Measurements from ENCODE around the gene HPS5. TPM values are rescaled to one million over a fixed set of nuclear protein-coding genes. Genes with fewer than 3 reads are reported as not detected.

HPS5 gene
- total RNA-seq, 1 donor from 2014 or later = 35.2 TPM

- TF ChIP-seq CTCF (IDR thresholded peaks at IDR 0.05) = no peak
- no peaks in the 10 kb centered on the region for H3K27me3 Mint-ChIP-seq (ENCODE audit: low read depth)
- DNase-seq (ENCODE audit: low spot score) = no peak
- no peak overlapping the region for H3K4me3 Mint-ChIP-seq (ENCODE audit: unreplicated experiment)
- H3K36me3 Mint-ChIP-seq (ENCODE audit: low read depth) = peaks cover 53% of the 10 kb centered on the region
- peaks cover 3% of the 10 kb centered on the region for H3K4me1 Mint-ChIP-seq (ENCODE audit: low read depth)
- no peaks in the 10 kb centered on the region for H3K9me3 Mint-ChIP-seq (ENCODE audit: low read depth)
- no peak overlapping the region for H3K27ac Mint-ChIP-seq (ENCODE audit: unreplicated experiment)
Measured at GRCh38 chr11:18294862-18295261, 27.1 kb downstream of the HPS5 start.

GRCh38 chr11:18288911-18289310 is 33.0 kb downstream of the HPS5 start:
- Mint-ChIP-seq H3K36me3 (ENCODE audit: low read depth) (peaks cover 47% of the 10 kb centered on the region), H3K27ac (ENCODE audit: unreplicated experiment) (no peak overlapping the region)

GRCh38 chr11:18285841-18286240 is 36.1 kb downstream of the HPS5 start:
- no peak overlapping the region for H3K27ac Mint-ChIP-seq (ENCODE audit: unreplicated experiment)

More at GRCh38 chr11:18288911-18289310, 33.0 kb downstream of the HPS5 start:
- Mint-ChIP-seq H3K9me3 (ENCODE audit: low read depth) (no peaks in the 10 kb centered on the region), H3K4me1 (ENCODE audit: low read depth) (no peaks in the 10 kb centered on the region), H3K27me3 (ENCODE audit: low read depth) (no peaks in the 10 kb centered on the region), H3K4me3 (ENCODE audit: unreplicated experiment) (no peak overlapping the region)
- DNase-seq (ENCODE audit: low spot score) = no peak
- TF ChIP-seq CTCF (IDR thresholded peaks at IDR 0.05) = no peak

GRCh38 chr11:18282626-18283025 is 39.3 kb downstream of the HPS5 start:
- no peak for TF ChIP-seq CTCF (IDR thresholded peaks at IDR 0.05)
- no peaks in the 10 kb centered on the region for H3K9me3 Mint-ChIP-seq (ENCODE audit: low read depth)
- no peaks in the 10 kb centered on the region for H3K27me3 Mint-ChIP-seq (ENCODE audit: low read depth)
- H3K27ac Mint-ChIP-seq (ENCODE audit: unreplicated experiment) = no peak overlapping the region
- no peak for DNase-seq (ENCODE audit: low spot score)
- H3K4me3 Mint-ChIP-seq (ENCODE audit: unreplicated experiment) = no peak overlapping the region
- no peaks in the 10 kb centered on the region for H3K4me1 Mint-ChIP-seq (ENCODE audit: low read depth)
- peaks cover 47% of the 10 kb centered on the region for H3K36me3 Mint-ChIP-seq (ENCODE audit: low read depth)

More at GRCh38 chr11:18285841-18286240, 36.1 kb downstream of the HPS5 start:
- no peak overlapping the region for H3K4me3 Mint-ChIP-seq (ENCODE audit: unreplicated experiment)
- TF ChIP-seq CTCF (IDR thresholded peaks at IDR 0.05) = no peak
- H3K36me3 Mint-ChIP-seq (ENCODE audit: low read depth) = peaks cover 48% of the 10 kb centered on the region
- H3K4me1 Mint-ChIP-seq (ENCODE audit: low read depth) = no peaks in the 10 kb centered on the region
- no peaks in the 10 kb centered on the region for H3K9me3 Mint-ChIP-seq (ENCODE audit: low read depth)
- no peaks in the 10 kb centered on the region for H3K27me3 Mint-ChIP-seq (ENCODE audit: low read depth)
- DNase-seq (ENCODE audit: low spot score) = no peak

GRCh38 chr11:18280438-18281045 is 41.4 kb downstream of the HPS5 start:
- no peak for TF ChIP-seq CTCF (IDR thresholded peaks at IDR 0.05)
- H3K27ac Mint-ChIP-seq (ENCODE audit: unreplicated experiment) = no peak overlapping the region
- H3K36me3 Mint-ChIP-seq (ENCODE audit: low read depth) = peaks cover 46% of the 10 kb centered on the region
- no peaks in the 10 kb centered on the region for H3K9me3 Mint-ChIP-seq (ENCODE audit: low read depth)
- H3K4me3 Mint-ChIP-seq (ENCODE audit: unreplicated experiment) = no peak overlapping the region
- DNase-seq (ENCODE audit: low spot score) = no peak
- H3K27me3 Mint-ChIP-seq (ENCODE audit: low read depth) = no peaks in the 10 kb centered on the region
- no peaks in the 10 kb centered on the region for H3K4me1 Mint-ChIP-seq (ENCODE audit: low read depth)

Data from chondrocyte (in vitro differentiated cells).